Stomach (tissue), 4 donors: ENCODE data around the gene MARCHF10.

Experiments used
- POLR2AphosphoS5 ChIP-seq, 3 donors: sonication (generic); formaldehyde crosslinking; IDR thresholded peaks; one replicate each; pipeline ENCODE4 v1.6.1; 2016; ENCODE audit warnings: antibody characterized with exemption in 3 of 3
- TF ChIP-seq, protein P1 (sequence below), 7 experiments: fragments of 450-650 bp in 4 of 7; fragments of 200-600 bp in 3 of 7; sonication (generic) in 3 of 7; IDR thresholded peaks; one replicate each; pipeline ENCODE4 v1.5.1; 2016 to 2019; ENCODE audit warnings: antibody characterized with exemption in 7 of 7, control low read depth in 2 of 7, mild to moderate bottlenecking in 1 of 7

DNA sequence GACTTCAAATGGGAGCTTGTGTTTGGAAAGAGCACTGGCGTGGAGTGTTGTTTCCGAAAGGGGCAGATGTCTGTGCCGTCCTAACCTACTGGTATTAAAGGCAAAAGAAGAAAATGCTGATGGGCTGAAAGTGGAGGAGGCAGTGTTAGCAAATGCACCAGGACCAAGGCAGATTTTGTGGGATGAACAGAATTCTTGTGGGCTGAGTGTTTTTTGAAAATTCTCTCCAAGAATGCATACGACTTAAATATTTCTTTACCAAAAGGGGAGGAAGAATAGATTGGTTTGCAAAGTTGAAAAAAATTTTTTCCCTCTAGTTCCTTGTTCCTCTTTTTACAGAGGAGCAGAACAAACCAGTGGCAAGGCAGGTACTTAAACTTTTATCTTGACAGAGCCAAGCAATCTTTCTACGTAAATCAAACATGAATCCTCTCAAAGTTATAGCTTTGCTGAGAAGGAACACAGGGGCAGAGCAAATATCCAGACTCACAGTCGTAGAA lies 16.8 kb downstream of the MARCHF10 start:
- TF ChIP-seq, protein P1, sequence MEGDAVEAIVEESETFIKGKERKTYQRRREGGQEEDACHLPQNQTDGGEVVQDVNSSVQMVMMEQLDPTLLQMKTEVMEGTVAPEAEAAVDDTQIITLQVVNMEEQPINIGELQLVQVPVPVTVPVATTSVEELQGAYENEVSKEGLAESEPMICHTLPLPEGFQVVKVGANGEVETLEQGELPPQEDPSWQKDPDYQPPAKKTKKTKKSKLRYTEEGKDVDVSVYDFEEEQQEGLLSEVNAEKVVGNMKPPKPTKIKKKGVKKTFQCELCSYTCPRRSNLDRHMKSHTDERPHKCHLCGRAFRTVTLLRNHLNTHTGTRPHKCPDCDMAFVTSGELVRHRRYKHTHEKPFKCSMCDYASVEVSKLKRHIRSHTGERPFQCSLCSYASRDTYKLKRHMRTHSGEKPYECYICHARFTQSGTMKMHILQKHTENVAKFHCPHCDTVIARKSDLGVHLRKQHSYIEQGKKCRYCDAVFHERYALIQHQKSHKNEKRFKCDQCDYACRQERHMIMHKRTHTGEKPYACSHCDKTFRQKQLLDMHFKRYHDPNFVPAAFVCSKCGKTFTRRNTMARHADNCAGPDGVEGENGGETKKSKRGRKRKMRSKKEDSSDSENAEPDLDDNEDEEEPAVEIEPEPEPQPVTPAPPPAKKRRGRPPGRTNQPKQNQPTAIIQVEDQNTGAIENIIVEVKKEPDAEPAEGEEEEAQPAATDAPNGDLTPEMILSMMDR (IDR thresholded peaks at IDR 0.05), result no peak
- TF ChIP-seq POLR2AphosphoS5 (IDR thresholded peaks at IDR 0.05), result no peak
